Testis (tissue), 3 donors: ENCODE results near the gene ADAM15. TPM values are rescaled to one million over a fixed set of nuclear protein-coding genes. Genes with fewer than 3 reads are reported as not detected.

Experiments used
- DNase-seq: peaks from one replicate; pipeline ENCODE4 v3.0.0-alpha.2; 2019
- H3K27ac ChIP-seq, 2 donors: fragments of 200-600 bp; sonication (generic); one replicate each; pipeline ENCODE4 v1.5.1; 2019
- H3K27me3 ChIP-seq: fragments of 200-600 bp; sonication (generic); one replicate; pipeline ENCODE4 v1.5.1; 2019
- H3K36me3 ChIP-seq: fragments of 200-600 bp; sonication (generic); one replicate; pipeline ENCODE4 v1.5.1; 2017; ENCODE audit warnings: low read depth; ENCODE audit errors: missing control alignments
- H3K4me1 ChIP-seq: fragments of 200-600 bp; sonication (generic); one replicate; pipeline ENCODE4 v1.5.1; 2019
- H3K4me3 ChIP-seq, 2 donors: fragments of 200-600 bp; sonication (generic); one replicate each; pipeline ENCODE4 v1.5.1; 2017 to 2019
- H3K9me3 ChIP-seq: fragments of 200-600 bp; sonication (generic); one replicate; pipeline ENCODE4 v1.5.1; 2017
- CTCF ChIP-seq, 3 experiments: fragments of 450-650 bp in 2 of 3; fragments of 200-600 bp in 1 of 3; sonication (generic) in 1 of 3; IDR thresholded peaks; one replicate each; pipeline ENCODE4 v1.5.1; 2016 to 2019; ENCODE audit warnings: antibody characterized with exemption in 3 of 3, mild to moderate bottlenecking in 2 of 3, moderate library complexity in 1 of 3
- POLR2A ChIP-seq: fragments of 450-650 bp; IDR thresholded peaks from one replicate; pipeline ENCODE4 v1.6.1; 2017; ENCODE audit warnings: antibody characterized with exemption, mild to moderate bottlenecking, moderate library complexity
- WGBS, 2 donors: methylation state at CpG; one replicate each; pipeline ENCODE4 v1.1.5; 2018; 5-methylcytosine and 5-hydroxymethylcytosine counted together
- intact Hi-C: fragments of 100-400 bp; cut with DNase I; formaldehyde crosslinking; loops from one replicate; pipeline ENCODE4 v1.15.1; 2023; ENCODE audit warnings: low total_unique reads
- polyA plus RNA-seq: library from polyadenylated mRNA; stranded (reverse); fragments of 350-450 nt; fragmentation: Illumina TruSeq; extraction: RNeasy Lipid Tissue Mini Kit (QIAGEN cat#74804); gene quantifications from one replicate; pipeline ENCODE4 v1.2.3, GENCODE V29; 2014; ENCODE audit warnings: low read depth, low replicate concordance; ENCODE audit not compliant: insufficient read depth
- total RNA-seq, 2 donors: library from RNA; depleted of rRNA; stranded (reverse); fragments of >200 nt; gene quantifications; one replicate each; pipeline ENCODE4 v1.2.3, GENCODE V29; 2016

The ADAM15 gene
- total and polyA plus RNA-seq, 3 donors from 2014 or later: 30.7 to 42.6 (median 34.5) TPM

GRCh38 chr1:155019377-155020245, 31.5 kb upstream of the ADAM15 start:
- Histone ChIP-seq H3K4me3 (no peak overlapping the region), H3K9me3 (no peaks in the 10 kb centered on the region), H3K27ac (no peak overlapping the region), H3K4me1 (peaks cover 13% of the 10 kb centered on the region), H3K36me3 (no peaks in the 10 kb centered on the region), H3K27me3 (no peaks in the 10 kb centered on the region)
- DNase-seq: no peak
- no peak for TF ChIP-seq POLR2A
- no peak for TF ChIP-seq CTCF (IDR thresholded peaks at IDR 0.05)
- WGBS, 2 donors: 79 to 80% methylated on average over 11 of the region's 11 CpGs
- intact Hi-C loops: no loop called here

- no peaks in the 10 kb centered on the region for H3K36me3 ChIP-seq
- intact Hi-C loops: no loop called here
- H3K4me3 ChIP-seq: no peak overlapping the region
- no peaks in the 10 kb centered on the region for H3K27me3 ChIP-seq
- no peak for DNase-seq
- 75 to 79% methylated on average over 8 of the region's 8 CpGs for WGBS, 2 donors
- H3K27ac ChIP-seq: no peak overlapping the region
- peaks cover 6% of the 10 kb centered on the region for H3K4me1 ChIP-seq
- no peaks in the 10 kb centered on the region for H3K9me3 ChIP-seq
- no peak for TF ChIP-seq CTCF (IDR thresholded peaks at IDR 0.05)
- no peak for TF ChIP-seq POLR2A
These were observed 28.8 kb upstream of the ADAM15 start for GRCh38 chr1:155022136-155022926.

GRCh38 chr1:155022927-155023236, 28.2 kb upstream of the ADAM15 start:
- Histone ChIP-seq H3K9me3 (no peaks in the 10 kb centered on the region), H3K4me3 (no peak overlapping the region), H3K36me3 (no peaks in the 10 kb centered on the region), H3K27me3 (no peaks in the 10 kb centered on the region), H3K27ac (no peak overlapping the region), H3K4me1 (peaks cover 3% of the 10 kb centered on the region)
- WGBS, 2 donors: 57 to 64% methylated on average over 4 of the region's 4 CpGs
- intact Hi-C loops: no loop called here
- no peak for DNase-seq
- TF ChIP-seq CTCF (IDR thresholded peaks at IDR 0.05): no peak
- TF ChIP-seq POLR2A: no peak

GRCh38 chr1:155023627-155024026, 27.5 kb upstream of the ADAM15 start:
- Histone ChIP-seq H3K36me3 (no peaks in the 10 kb centered on the region), H3K27me3 (no peaks in the 10 kb centered on the region), H3K27ac (no peak overlapping the region), H3K9me3 (no peaks in the 10 kb centered on the region), H3K4me3 (no peak overlapping the region), H3K4me1 (peaks cover 1% of the 10 kb centered on the region)
- DNase-seq: no peak
- 88 to 89% methylated on average over 5 of the region's 5 CpGs for WGBS, 2 donors
- TF ChIP-seq CTCF (IDR thresholded peaks at IDR 0.05) (no peak), POLR2A (no peak)
- intact Hi-C loops: no loop called here
